Osteocyte (in vitro differentiated cells): Measurements from ENCODE around the gene KPNA6. TPM values are rescaled to one million over a fixed set of nuclear protein-coding genes. Genes with fewer than 3 reads are reported as not detected.
"Not testable (repeated sequence)": the region's sequence is repeated elsewhere in the genome, so short reads cannot be mapped to it uniquely, and the experiment has no call there.

Experiments
- DNase-seq: peaks from one replicate; pipeline ENCODE4 v3.0.0; 2021; ENCODE audit warnings: mixed read lengths; ENCODE audit not compliant: unreplicated experiment; ENCODE audit errors: extremely low spot score
- H3K27ac Mint-ChIP-seq: one replicate; pipeline ENCODE4 v1.8.0; 2021; ENCODE audit warnings: mild to moderate bottlenecking, mixed read lengths; ENCODE audit not compliant: unreplicated experiment
- H3K27me3 Mint-ChIP-seq: one replicate; pipeline ENCODE4 v1.8.0; 2021; ENCODE audit warnings: mixed read lengths; ENCODE audit not compliant: unreplicated experiment
- H3K36me3 Mint-ChIP-seq: one replicate; pipeline ENCODE4 v1.8.0; 2021; ENCODE audit warnings: mixed read lengths; ENCODE audit not compliant: unreplicated experiment
- H3K4me1 Mint-ChIP-seq: one replicate; pipeline ENCODE4 v1.8.0; 2021; ENCODE audit warnings: mixed read lengths; ENCODE audit not compliant: unreplicated experiment
- H3K4me3 Mint-ChIP-seq: one replicate; pipeline ENCODE4 v1.8.0; 2021; ENCODE audit warnings: mild to moderate bottlenecking, moderate library complexity, mixed read lengths; ENCODE audit not compliant: unreplicated experiment
- H3K9me3 Mint-ChIP-seq: one replicate; pipeline ENCODE4 v1.8.0; 2021; ENCODE audit warnings: mixed read lengths; ENCODE audit not compliant: unreplicated experiment
- CTCF ChIP-seq: fragments of 200-600 bp; sonication (generic); IDR thresholded peaks from 2 replicates; pipeline ENCODE4 v1.5.0; 2021; ENCODE audit warnings: antibody characterized with exemption, mild to moderate bottlenecking, moderate library complexity
- long read RNA-seq: library from polyadenylated mRNA; unstranded; transcript quantifications from one replicate; pipeline ENCODE4 v2.0.0, GENCODE V29; 2021
- total RNA-seq: library from RNA; stranded (reverse); gene quantifications from 2 replicates; pipeline ENCODE4 v1.2.1, GENCODE V29; 2021

Gene KPNA6
- 75.3 and 78.2 TPM in 2 replicates for total RNA-seq
- long read RNA-seq, full-length matches to known transcripts, result 133 of 170 reads
- long read RNA-seq, partial matches to known transcripts, result 13 of 170 reads
- long read RNA-seq, other reads (novel, unspliced or antisense), result 24 of 170 reads

DNA sequence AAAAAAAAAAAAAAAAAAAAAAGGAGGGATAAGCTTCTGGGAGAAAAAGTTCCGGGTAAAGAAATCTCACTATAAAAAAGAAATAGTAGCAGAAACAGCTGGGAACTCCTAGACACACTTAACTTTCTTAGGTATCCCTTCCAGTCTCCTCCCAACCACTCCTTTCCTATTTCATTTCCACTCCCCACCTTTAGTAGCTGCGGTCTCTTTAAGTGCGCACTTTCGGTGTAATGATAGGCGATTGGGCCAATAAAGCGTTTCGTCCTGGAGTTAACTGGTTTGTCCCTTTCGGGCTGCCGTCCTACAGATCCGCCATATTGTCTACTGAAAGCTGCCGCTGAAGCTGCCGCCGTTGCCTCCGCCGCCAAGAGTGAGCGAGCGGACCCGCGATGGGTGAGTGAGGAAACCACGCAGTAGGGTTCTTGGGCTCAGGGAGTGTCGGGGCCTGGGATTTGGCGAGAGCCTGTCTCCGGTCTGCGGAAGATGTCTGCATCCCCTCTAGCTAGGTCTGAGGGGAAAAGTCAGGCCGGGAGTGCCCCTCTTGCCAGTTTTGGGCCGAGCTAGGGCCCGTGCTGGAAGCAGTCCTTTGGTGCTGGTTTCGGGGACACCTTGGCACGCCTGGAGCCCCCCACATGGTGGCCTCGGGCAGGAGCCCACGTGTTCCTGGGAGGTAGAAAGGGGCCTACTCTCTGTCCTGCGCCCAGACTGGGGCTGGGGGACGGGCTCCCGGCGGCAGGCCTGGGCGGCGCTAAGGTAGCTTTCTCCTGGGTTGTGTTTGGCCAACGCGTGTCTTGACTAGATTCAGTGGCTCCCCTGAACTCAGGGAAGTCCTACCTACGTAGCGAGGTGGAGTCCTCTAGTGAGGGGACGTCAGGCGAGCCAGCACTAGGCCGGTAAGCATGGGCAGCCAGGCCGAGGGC is at the start of gene KPNA6:
Gene KPNA6, plus strand, starts transcription at position 315 of the 920 bp plus-strand sequence. Its CDS starts 75 bp downstream, at position 390.
- Mint-ChIP-seq H3K27ac (peak within 1 kb of the TSS; percentile 99), H3K36me3 (no peaks in the 10 kb centered on the region), H3K27me3 (no peaks in the 10 kb centered on the region), H3K9me3 (no peaks in the 10 kb centered on the region), H3K4me1 (peaks cover 27% of the 10 kb centered on the region), H3K4me3 (peak within 1 kb of the TSS; percentile 99)
- peak; percentile 95 for DNase-seq
- no peak for TF ChIP-seq CTCF

DNA sequence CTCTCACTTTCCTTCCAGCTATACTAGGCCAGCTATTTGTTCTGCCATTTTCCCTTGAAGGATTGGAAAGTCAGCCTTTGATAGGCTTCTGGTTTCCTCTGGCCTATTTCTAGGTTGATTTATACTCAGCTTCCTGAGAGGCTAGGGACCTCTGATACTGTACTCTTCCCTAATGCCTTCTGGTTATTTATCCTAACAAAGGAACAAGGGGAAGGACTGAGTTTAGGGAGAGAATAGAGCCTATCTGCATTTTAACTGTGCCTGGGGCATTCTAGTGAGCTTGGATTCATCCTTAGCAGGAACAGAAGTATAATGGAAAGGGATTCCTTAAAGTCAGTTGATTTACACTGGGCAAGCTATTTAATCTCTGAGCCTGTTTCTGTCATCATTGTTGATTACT is 46.9 kb upstream of the KPNA6 start:
- no peaks in the 10 kb centered on the region for H3K27me3 Mint-ChIP-seq
- no peaks in the 10 kb centered on the region for H3K9me3 Mint-ChIP-seq
- H3K4me3 Mint-ChIP-seq, result no peak overlapping the region
- peaks cover 39% of the 10 kb centered on the region for H3K36me3 Mint-ChIP-seq
- H3K27ac Mint-ChIP-seq, result peak overlapping the region; percentile 98
- no peak for DNase-seq
- H3K4me1 Mint-ChIP-seq, result peaks cover 42% of the 10 kb centered on the region
- TF ChIP-seq CTCF, result no peak

DNA sequence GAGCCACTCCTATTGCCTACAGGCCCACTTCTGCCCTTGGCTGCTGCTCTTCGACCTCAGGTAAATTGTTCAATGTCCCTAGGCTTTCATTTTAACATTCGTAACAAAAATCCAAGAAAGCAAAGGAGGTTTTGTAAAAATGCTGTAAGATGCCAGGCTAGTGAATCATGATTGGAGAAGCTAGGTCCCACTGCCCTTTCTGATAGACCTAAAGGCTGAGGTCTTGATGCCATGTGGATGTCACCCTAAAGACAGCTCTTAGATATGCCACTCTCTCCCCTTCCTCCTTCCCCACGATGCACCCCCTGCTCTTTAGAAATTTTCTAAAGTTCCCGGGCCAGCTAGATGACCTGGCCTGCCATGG is 45.0 kb upstream of the KPNA6 start:
- Mint-ChIP-seq H3K4me3 (peak overlapping the region; percentile 11), H3K9me3 (no peaks in the 10 kb centered on the region), H3K4me1 (peaks cover 56% of the 10 kb centered on the region), H3K27me3 (no peaks in the 10 kb centered on the region), H3K36me3 (peaks cover 31% of the 10 kb centered on the region), H3K27ac (peak overlapping the region; percentile 98)
- no peak for TF ChIP-seq CTCF
- DNase-seq, result no peak

DNA sequence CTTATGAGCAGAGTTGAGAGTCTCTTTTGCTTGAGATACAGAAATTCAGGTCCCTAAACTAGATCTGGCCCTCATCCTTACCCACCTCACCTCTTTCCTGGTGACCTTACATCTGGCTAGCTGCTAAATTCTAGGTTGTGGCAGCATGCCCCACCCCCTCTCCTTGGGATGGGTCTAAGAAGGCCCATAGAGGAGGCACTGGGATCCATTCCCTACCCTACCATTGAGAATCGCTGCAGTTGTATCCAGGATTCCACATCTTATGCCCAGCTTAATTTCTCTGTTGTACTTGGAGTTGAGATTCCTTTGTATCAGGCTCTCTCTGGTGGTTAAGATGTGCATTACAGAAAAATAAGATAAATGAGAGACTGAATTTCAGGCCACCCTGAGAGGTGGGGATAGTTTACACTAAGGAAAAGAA is 44.6 kb upstream of the KPNA6 start:
- H3K9me3 Mint-ChIP-seq, result no peaks in the 10 kb centered on the region
- H3K27me3 Mint-ChIP-seq, result no peaks in the 10 kb centered on the region
- H3K4me3 Mint-ChIP-seq, result no peak overlapping the region
- H3K4me1 Mint-ChIP-seq, result peaks cover 60% of the 10 kb centered on the region
- peak overlapping the region; percentile 98 for H3K27ac Mint-ChIP-seq
- DNase-seq, result no peak
- peak; percentile 68 for TF ChIP-seq CTCF
- H3K36me3 Mint-ChIP-seq, result peaks cover 30% of the 10 kb centered on the region

- not testable (repeated sequence) for H3K36me3 Mint-ChIP-seq, H3K27me3 Mint-ChIP-seq, DNase-seq, H3K9me3 Mint-ChIP-seq, H3K4me3 Mint-ChIP-seq
- peaks cover 61% of the 10 kb centered on the region for H3K4me1 Mint-ChIP-seq
- H3K27ac Mint-ChIP-seq, result peak overlapping the region; percentile 54
These were observed 42.0 kb upstream of the KPNA6 start for GRCh38 chr1:32065613-32066488.
